Stimulated activated naive CD8-positive, alpha-beta T cell treated with anti-CD3 and anti-CD28 coated beads, Interleukin-15, amount 100 ng/mL, for 72 hours (primary cell): ENCODE data around the gene C1QTNF9B.

Experiments used
- ATAC-seq: fragments of 150-1000 bp; cut with Tn5 transposase; 2 replicates; pipeline ENCODE4 v1.10.0; 2021; ENCODE audit warnings: mild to moderate bottlenecking, moderate library complexity
- DNase-seq, 2 donors: peaks; one replicate each; pipeline ENCODE4 v3.0.0; 2021 to 2022
- H3K27ac Mint-ChIP-seq, 2 donors: one replicate each; pipeline ENCODE4 v1.8.0; 2022; ENCODE audit warnings: mild to moderate bottlenecking in 2 of 2, mixed read lengths in 2 of 2, moderate library complexity in 2 of 2
- H3K27me3 Mint-ChIP-seq: one replicate; pipeline ENCODE4 v1.8.0; 2022; ENCODE audit warnings: mixed read lengths
- H3K4me1 Mint-ChIP-seq: one replicate; pipeline ENCODE4 v1.8.0; 2022; ENCODE audit warnings: mild to moderate bottlenecking, mixed read lengths
- H3K4me3 Mint-ChIP-seq, 2 donors: one replicate each; pipeline ENCODE4 v1.8.0; 2022; ENCODE audit warnings: mild to moderate bottlenecking in 2 of 2, mixed read lengths in 2 of 2, moderate library complexity in 1 of 2
- H3K9me3 Mint-ChIP-seq, 2 donors: one replicate each; pipeline ENCODE4 v1.8.0; 2022; ENCODE audit warnings: mixed read lengths in 2 of 2

Gene C1QTNF9B

GRCh38 chr13:23852351-23852750, 45.0 kb downstream of the C1QTNF9B start:
- Mint-ChIP-seq H3K27me3 (no peaks in the 10 kb centered on the region), H3K4me1 (peaks cover 18% of the 10 kb centered on the region), H3K4me3 (no peak overlapping the region), H3K9me3 (no peaks in the 10 kb centered on the region), H3K27ac (no peak overlapping the region)
- no peak for ATAC-seq
- no peak for DNase-seq

- Mint-ChIP-seq H3K9me3 (no peaks in the 10 kb centered on the region), H3K4me1 (peaks cover 16% of the 10 kb centered on the region), H3K27ac (no peak overlapping the region)
Observed at GRCh38 chr13:23851106-23851505, 46.2 kb downstream of the C1QTNF9B start.

GRCh38 chr13:23850134-23850533, 47.2 kb downstream of the C1QTNF9B start:
- peaks cover 6% of the 10 kb centered on the region for H3K4me1 Mint-ChIP-seq
- no peaks in the 10 kb centered on the region for H3K9me3 Mint-ChIP-seq
- ATAC-seq (no peak), DNase-seq (no peak)
- H3K27me3 Mint-ChIP-seq = no peaks in the 10 kb centered on the region
- H3K27ac Mint-ChIP-seq = no peak overlapping the region
- H3K4me3 Mint-ChIP-seq = no peak overlapping the region

More at GRCh38 chr13:23851106-23851505, 46.2 kb downstream of the C1QTNF9B start:
- no peak for ATAC-seq
- H3K27me3 Mint-ChIP-seq = no peaks in the 10 kb centered on the region
- DNase-seq = no peak
- no peak overlapping the region for H3K4me3 Mint-ChIP-seq

GRCh38 chr13:23849670-23850069, 47.6 kb downstream of the C1QTNF9B start:
- no peak overlapping the region for H3K27ac Mint-ChIP-seq
- no peak for DNase-seq
- H3K9me3 Mint-ChIP-seq = no peaks in the 10 kb centered on the region
- no peak for ATAC-seq
- H3K27me3 Mint-ChIP-seq = no peaks in the 10 kb centered on the region
- H3K4me3 Mint-ChIP-seq = no peak overlapping the region
- H3K4me1 Mint-ChIP-seq = peaks cover 6% of the 10 kb centered on the region

GRCh38 chr13:23848646-23849141, 48.6 kb downstream of the C1QTNF9B start:
- H3K4me3 Mint-ChIP-seq = no peak overlapping the region
- peak overlapping the region; percentile 23 to 68 for H3K27ac Mint-ChIP-seq
- no peaks in the 10 kb centered on the region for H3K9me3 Mint-ChIP-seq
- no peaks in the 10 kb centered on the region for H3K27me3 Mint-ChIP-seq
- ATAC-seq (peak; percentile 23), DNase-seq (no peak)
- peaks cover 12% of the 10 kb centered on the region for H3K4me1 Mint-ChIP-seq

GRCh38 chr13:23848019-23848418, 49.3 kb downstream of the C1QTNF9B start:
- DNase-seq (no peak), ATAC-seq (no peak)
- H3K4me3 Mint-ChIP-seq = no peak overlapping the region
- H3K27me3 Mint-ChIP-seq = no peaks in the 10 kb centered on the region
- H3K27ac Mint-ChIP-seq = no peak overlapping the region
- peaks cover 15% of the 10 kb centered on the region for H3K4me1 Mint-ChIP-seq
- H3K9me3 Mint-ChIP-seq = no peaks in the 10 kb centered on the region

- Mint-ChIP-seq H3K4me1 (peaks cover 15% of the 10 kb centered on the region), H3K27ac (no peak overlapping the region), H3K4me3 (no peak overlapping the region), H3K9me3 (no peaks in the 10 kb centered on the region), H3K27me3 (no peaks in the 10 kb centered on the region)
- DNase-seq (no peak), ATAC-seq (no peak)
Observed at GRCh38 chr13:23847497-23847896, 49.8 kb downstream of the C1QTNF9B start.

GRCh38 chr13:23845105-23845725, 52.1 kb downstream of the C1QTNF9B start:
- ATAC-seq (no peak), DNase-seq (no peak)
- peaks cover 15% of the 10 kb centered on the region for H3K4me1 Mint-ChIP-seq
- no peak overlapping the region for H3K4me3 Mint-ChIP-seq
- no peak overlapping the region for H3K27ac Mint-ChIP-seq
- no peaks in the 10 kb centered on the region for H3K9me3 Mint-ChIP-seq
- H3K27me3 Mint-ChIP-seq = no peaks in the 10 kb centered on the region

GRCh38 chr13:23844132-23844531, 53.2 kb downstream of the C1QTNF9B start:
- ATAC-seq (no peak), DNase-seq (no peak)
- Mint-ChIP-seq H3K27ac (no peak overlapping the region), H3K27me3 (no peaks in the 10 kb centered on the region), H3K9me3 (no peaks in the 10 kb centered on the region), H3K4me1 (peaks cover 10% of the 10 kb centered on the region), H3K4me3 (no peak overlapping the region)

- ATAC-seq = no peak
- no peak for DNase-seq
- H3K27ac Mint-ChIP-seq = no peak overlapping the region
- H3K4me1 Mint-ChIP-seq = peaks cover 10% of the 10 kb centered on the region
- H3K4me3 Mint-ChIP-seq = no peak overlapping the region
- H3K9me3 Mint-ChIP-seq = no peaks in the 10 kb centered on the region
- no peaks in the 10 kb centered on the region for H3K27me3 Mint-ChIP-seq
Observed at GRCh38 chr13:23843436-23843835, 53.9 kb downstream of the C1QTNF9B start.

- Mint-ChIP-seq H3K9me3 (no peaks in the 10 kb centered on the region), H3K4me3 (no peak overlapping the region), H3K27me3 (no peaks in the 10 kb centered on the region), H3K4me1 (peaks cover 10% of the 10 kb centered on the region), H3K27ac (no peak overlapping the region)
- ATAC-seq (no peak), DNase-seq (no peak)
Observed at GRCh38 chr13:23842406-23842805, 54.9 kb downstream of the C1QTNF9B start.
